ENCODE data around the gene MVB12B.

DNA sequence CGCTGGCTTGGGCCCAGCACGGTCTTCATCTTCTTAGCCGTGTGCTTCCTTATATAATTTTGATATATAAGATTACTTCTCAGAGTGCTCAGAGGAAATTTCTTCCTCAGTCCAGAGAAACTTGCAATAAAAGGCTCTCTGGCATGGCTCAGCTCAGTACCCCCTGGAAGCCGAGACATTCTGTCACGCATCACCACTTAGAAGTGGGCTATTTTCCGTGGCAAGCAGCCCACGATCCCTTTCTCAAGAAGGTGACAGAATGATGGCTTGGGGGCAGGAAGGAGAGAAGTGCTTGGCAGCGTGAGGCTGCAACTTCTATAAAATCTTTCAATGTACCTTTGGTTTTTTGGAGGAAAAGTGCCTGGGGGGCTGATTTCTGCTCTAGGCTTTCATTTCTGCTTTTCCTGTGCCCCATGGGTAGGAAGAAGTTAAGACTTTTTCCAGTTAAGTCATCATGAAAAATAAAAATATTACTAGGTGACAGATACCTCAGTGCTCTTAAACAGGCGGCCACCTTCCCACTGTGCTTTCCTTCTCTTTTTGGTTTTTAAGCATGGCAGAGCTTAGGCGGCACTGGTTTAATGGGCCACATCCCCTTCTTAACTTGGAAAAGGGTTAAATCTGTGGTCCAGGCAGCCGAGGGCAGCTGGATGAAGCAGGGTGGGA lies 104.6 kb downstream of the MVB12B start:
- TF ChIP-seq, protein P1, sequence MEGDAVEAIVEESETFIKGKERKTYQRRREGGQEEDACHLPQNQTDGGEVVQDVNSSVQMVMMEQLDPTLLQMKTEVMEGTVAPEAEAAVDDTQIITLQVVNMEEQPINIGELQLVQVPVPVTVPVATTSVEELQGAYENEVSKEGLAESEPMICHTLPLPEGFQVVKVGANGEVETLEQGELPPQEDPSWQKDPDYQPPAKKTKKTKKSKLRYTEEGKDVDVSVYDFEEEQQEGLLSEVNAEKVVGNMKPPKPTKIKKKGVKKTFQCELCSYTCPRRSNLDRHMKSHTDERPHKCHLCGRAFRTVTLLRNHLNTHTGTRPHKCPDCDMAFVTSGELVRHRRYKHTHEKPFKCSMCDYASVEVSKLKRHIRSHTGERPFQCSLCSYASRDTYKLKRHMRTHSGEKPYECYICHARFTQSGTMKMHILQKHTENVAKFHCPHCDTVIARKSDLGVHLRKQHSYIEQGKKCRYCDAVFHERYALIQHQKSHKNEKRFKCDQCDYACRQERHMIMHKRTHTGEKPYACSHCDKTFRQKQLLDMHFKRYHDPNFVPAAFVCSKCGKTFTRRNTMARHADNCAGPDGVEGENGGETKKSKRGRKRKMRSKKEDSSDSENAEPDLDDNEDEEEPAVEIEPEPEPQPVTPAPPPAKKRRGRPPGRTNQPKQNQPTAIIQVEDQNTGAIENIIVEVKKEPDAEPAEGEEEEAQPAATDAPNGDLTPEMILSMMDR (IDR thresholded peaks at IDR 0.05; ENCODE audit: low read depth, low read length) = no peak
- TF ChIP-seq EZH2phosphoT487 (IDR thresholded peaks at IDR 0.05; ENCODE audit: low read depth) = no peak

Data from OCI-LY3 (cell line).